Muscle of leg (tissue), 16 donors: Measurements from ENCODE around the gene EPB42. TPM values are rescaled to one million over a fixed set of nuclear protein-coding genes. Genes with fewer than 3 reads are reported as not detected.

Experiments
- DNase-seq: peaks from one replicate; pipeline ENCODE4 v3.0.0; 2013
- H3K27ac ChIP-seq: one replicate; pipeline ENCODE4 v1.5.1; 2013; ENCODE audit warnings: mild to moderate bottlenecking, low read length, control low read depth
- H3K27me3 ChIP-seq: one replicate; pipeline ENCODE4 v1.6.1; 2013; ENCODE audit warnings: low read length; ENCODE audit not compliant: control insufficient read depth, insufficient read depth
- H3K36me3 ChIP-seq: one replicate; pipeline ENCODE4 v1.6.1; 2013; ENCODE audit warnings: low read length; ENCODE audit not compliant: control insufficient read depth, insufficient read depth
- H3K4me1 ChIP-seq: one replicate; pipeline ENCODE4 v1.6.1; 2013; ENCODE audit warnings: low read length; ENCODE audit not compliant: control insufficient read depth, insufficient read depth
- H3K4me3 ChIP-seq: one replicate; pipeline ENCODE4 v1.5.1; 2013; ENCODE audit warnings: low read length, control low read depth
- H3K9me3 ChIP-seq: replicated peaks from 2 replicates; pipeline ENCODE4 v1.6.1; 2013; ENCODE audit warnings: low read depth, low read length; ENCODE audit not compliant: control insufficient read depth
- WGBS: methylation state at CpG from one replicate; pipeline ENCODE4 v1.1.5; 2013; ENCODE audit warnings: missing lambda C conversion rate; ENCODE audit not compliant: insufficient coverage; 5-methylcytosine and 5-hydroxymethylcytosine counted together
- long read RNA-seq, 11 donors: transcript quantifications; one replicate each; lab custom pipeline, GENCODE V29; 2026
- polyA plus RNA-seq, 8 donors: library from polyadenylated mRNA; unstranded; fragments of 120-200 nt; gene quantifications; one replicate each; pipeline versions ENCODE4 v1.2.1 to v1.2.3, GENCODE V29; 2013; ENCODE audit warnings: inconsistent platforms in 1 of 8, low replicate concordance in 1 of 8; ENCODE audit not compliant: insufficient read length in 8 of 8, insufficient read depth in 1 of 8
- total RNA-seq: library from RNA; stranded (reverse); fragments of 120-200 nt; gene quantifications from one replicate; pipeline ENCODE4 v1.2.4, GENCODE V29; 2013

The EPB42 gene
- total RNA-seq (2.1 TPM), polyA plus RNA-seq (1 to 10 TPM; 1.3 to 6.1 (median 3.4) TPM)
- long read RNA-seq, donor 1 = 0 reads
- long read RNA-seq, donor 2 = 0 reads
- long read RNA-seq, donor 3 = 0 reads
- long read RNA-seq, donor 4, partial matches to known transcripts = 0 of 1 reads
- long read RNA-seq, donor 4, other reads (novel, unspliced or antisense) = 0 of 1 reads
- long read RNA-seq, donor 5, partial matches to known transcripts = 0 of 1 reads
- long read RNA-seq, donor 5, other reads (novel, unspliced or antisense) = 0 of 1 reads
- long read RNA-seq, donor 6, partial matches to known transcripts = 0 of 1 reads
- long read RNA-seq, donor 6, other reads (novel, unspliced or antisense) = 0 of 1 reads
- long read RNA-seq, donor 7, partial matches to known transcripts = 0 of 1 reads
- long read RNA-seq, donor 7, other reads (novel, unspliced or antisense) = 0 of 1 reads
- long read RNA-seq, donor 8 = 0 reads
- long read RNA-seq, donor 9, partial matches to known transcripts = 0 of 1 reads
- long read RNA-seq, donor 9, other reads (novel, unspliced or antisense) = 0 of 1 reads
- long read RNA-seq, donor 10, partial matches to known transcripts = 0 of 1 reads
- long read RNA-seq, donor 10, other reads (novel, unspliced or antisense) = 0 of 1 reads
- long read RNA-seq, donor 11 = 0 reads

- WGBS = 100% methylated on average over 1 of the region's 3 CpGs
- Histone ChIP-seq H3K4me1 (no peaks in the 10 kb centered on the region), H3K4me3 (no peak within 1 kb of the TSS), H3K36me3 (no peaks in the 10 kb centered on the region), H3K27ac (no peak within 1 kb of the TSS), H3K27me3 (peaks cover 8% of the 10 kb centered on the region), H3K9me3 (no peaks in the 10 kb centered on the region)
- no peak for DNase-seq
These were observed at the start of gene EPB42 for GRCh38 chr15:43220991-43221403. TSS of gene EPB42 (minus strand) at chr15:43221018. CDS start at chr15:43220825, 193 bp downstream.

GRCh38 chr15:43270113-43270665 is 49.4 kb upstream of the EPB42 start:
- peaks cover 10% of the 10 kb centered on the region for H3K27me3 ChIP-seq
- peaks cover 3% of the 10 kb centered on the region for H3K9me3 ChIP-seq
- 75% methylated on average over 5 of the region's 5 CpGs for WGBS

GRCh38 chr15:43268111-43269105 is 47.6 kb upstream of the EPB42 start:
- no peak overlapping the region for H3K27ac ChIP-seq
- peaks cover 3% of the 10 kb centered on the region for H3K4me1 ChIP-seq
- DNase-seq = no peak
- 54% methylated on average over 11 of the region's 11 CpGs for WGBS
- peaks cover 3% of the 10 kb centered on the region for H3K9me3 ChIP-seq
- peaks cover 11% of the 10 kb centered on the region for H3K27me3 ChIP-seq
- no peaks in the 10 kb centered on the region for H3K36me3 ChIP-seq
- H3K4me3 ChIP-seq = no peak overlapping the region

More at GRCh38 chr15:43270113-43270665, 49.4 kb upstream of the EPB42 start:
- Histone ChIP-seq H3K4me1 (peaks cover 9% of the 10 kb centered on the region), H3K27ac (no peak overlapping the region), H3K36me3 (no peaks in the 10 kb centered on the region), H3K4me3 (no peak overlapping the region)
- DNase-seq = no peak

- no peaks in the 10 kb centered on the region for H3K4me1 ChIP-seq
- H3K4me3 ChIP-seq = no peak overlapping the region
- no peaks in the 10 kb centered on the region for H3K36me3 ChIP-seq
- H3K27ac ChIP-seq = no peak overlapping the region
- H3K27me3 ChIP-seq = peaks cover 11% of the 10 kb centered on the region
- no peak for DNase-seq
- no CpG with 5 or more reads among the region's 2 CpGs for WGBS
- H3K9me3 ChIP-seq = peaks cover 2% of the 10 kb centered on the region
These were observed 46.6 kb upstream of the EPB42 start for GRCh38 chr15:43267439-43267838.

- Histone ChIP-seq H3K27me3 (peaks cover 11% of the 10 kb centered on the region), H3K36me3 (no peaks in the 10 kb centered on the region), H3K4me3 (no peak within 1 kb of the TSS), H3K27ac (no peak within 1 kb of the TSS), H3K4me1 (no peaks in the 10 kb centered on the region), H3K9me3 (no peaks in the 10 kb centered on the region)
- no peak for DNase-seq
- 52% methylated on average over 7 of the region's 8 CpGs for WGBS
These were observed 46.0 kb upstream of the EPB42 start, which contains the start of gene TGM5 for GRCh38 chr15:43266834-43267233. TSS of gene TGM5 (minus strand) at chr15:43266928. CDS start at chr15:43266849, 79 bp downstream.

GRCh38 chr15:43266386-43266785 is 45.6 kb upstream of the EPB42 start:
- no peaks in the 10 kb centered on the region for H3K36me3 ChIP-seq
- H3K27ac ChIP-seq = no peak overlapping the region
- no peaks in the 10 kb centered on the region for H3K9me3 ChIP-seq
- no peak for DNase-seq
- peaks cover 13% of the 10 kb centered on the region for H3K27me3 ChIP-seq
- no peak overlapping the region for H3K4me3 ChIP-seq
- WGBS = 95% methylated on average over 2 of the region's 2 CpGs
- H3K4me1 ChIP-seq = no peaks in the 10 kb centered on the region

- 90% methylated on average over 14 of the region's 19 CpGs for WGBS
- H3K27me3 ChIP-seq = peaks cover 10% of the 10 kb centered on the region
- no peaks in the 10 kb centered on the region for H3K9me3 ChIP-seq
- no peak for DNase-seq
- no peak overlapping the region for H3K27ac ChIP-seq
- no peaks in the 10 kb centered on the region for H3K4me1 ChIP-seq
- H3K36me3 ChIP-seq = no peaks in the 10 kb centered on the region
- H3K4me3 ChIP-seq = no peak overlapping the region
These were observed 39.3 kb upstream of the EPB42 start for GRCh38 chr15:43260011-43260615.

- H3K4me1 ChIP-seq = no peaks in the 10 kb centered on the region
- H3K27ac ChIP-seq = no peak overlapping the region
- H3K27me3 ChIP-seq = peaks cover 9% of the 10 kb centered on the region
- H3K4me3 ChIP-seq = no peak overlapping the region
- DNase-seq = no peak
- H3K9me3 ChIP-seq = no peaks in the 10 kb centered on the region
- no peaks in the 10 kb centered on the region for H3K36me3 ChIP-seq
- 77% methylated on average over 5 of the region's 8 CpGs for WGBS
These were observed 38.0 kb upstream of the EPB42 start for GRCh38 chr15:43258781-43259180.

GRCh38 chr15:43256341-43256740 is 35.5 kb upstream of the EPB42 start:
- H3K9me3 ChIP-seq = no peaks in the 10 kb centered on the region
- 86% methylated on average over 5 of the region's 7 CpGs for WGBS
- H3K4me3 ChIP-seq = no peak overlapping the region
- H3K36me3 ChIP-seq = no peaks in the 10 kb centered on the region
- H3K27ac ChIP-seq = no peak overlapping the region
- DNase-seq = no peak
- H3K27me3 ChIP-seq = peaks cover 11% of the 10 kb centered on the region
- no peaks in the 10 kb centered on the region for H3K4me1 ChIP-seq
